Activated CD4-positive, alpha-beta memory T cell treated with anti-CD3 and anti-CD28 coated beads, Interleukin-2, amount 10 ng/mL, durations not matched to agents 7 days and 5 days (primary cell): ENCODE data around the gene ATRN. TPM values are rescaled to one million over a fixed set of nuclear protein-coding genes. Genes with fewer than 3 reads are reported as not detected.

Experiments
- CTCF ChIA-PET: fragments of 350-600 bp; sonication (Branson Sonifier 250); formaldehyde crosslinking; loops from one replicate; lab custom pipeline; 2021; ENCODE audit warnings: antibody characterized with exemption, inconsistent platforms; lab: Charles Lee
- POLR2A ChIA-PET: fragments of 350-600 bp; sonication (Branson Sonifier 250); formaldehyde crosslinking; loops from one replicate; lab custom pipeline; 2021; ENCODE audit warnings: antibody characterized with exemption; lab: Charles Lee
- DNase-seq: peaks from one replicate; pipeline ENCODE4 v3.0.0-alpha.2; 2020
- H3K27ac Mint-ChIP-seq: one replicate; pipeline ENCODE4 v1.8.0; 2021; ENCODE audit warnings: mild to moderate bottlenecking, mixed read lengths
- H3K27me3 Mint-ChIP-seq: one replicate; pipeline ENCODE4 v1.8.0; 2021; ENCODE audit warnings: mixed read lengths
- H3K36me3 Mint-ChIP-seq: one replicate; pipeline ENCODE4 v1.8.0; 2021; ENCODE audit warnings: low read depth, mixed read lengths
- H3K4me1 Mint-ChIP-seq: one replicate; pipeline ENCODE4 v1.8.0; 2021; ENCODE audit warnings: mixed read lengths
- H3K4me3 Mint-ChIP-seq: one replicate; pipeline ENCODE4 v1.8.0; 2021; ENCODE audit warnings: mild to moderate bottlenecking, mixed read lengths
- H3K9me3 Mint-ChIP-seq: one replicate; pipeline ENCODE4 v1.8.0; 2021; ENCODE audit warnings: mixed read lengths
- total RNA-seq, 2 experiments: library from RNA; stranded (reverse); gene quantifications; one replicate each; pipeline ENCODE4 v1.2.3, GENCODE V29; 2021

ATRN gene
- total RNA-seq, 2 experiments from 2014 or later, result 7.8 to 8.1 TPM

DNA sequence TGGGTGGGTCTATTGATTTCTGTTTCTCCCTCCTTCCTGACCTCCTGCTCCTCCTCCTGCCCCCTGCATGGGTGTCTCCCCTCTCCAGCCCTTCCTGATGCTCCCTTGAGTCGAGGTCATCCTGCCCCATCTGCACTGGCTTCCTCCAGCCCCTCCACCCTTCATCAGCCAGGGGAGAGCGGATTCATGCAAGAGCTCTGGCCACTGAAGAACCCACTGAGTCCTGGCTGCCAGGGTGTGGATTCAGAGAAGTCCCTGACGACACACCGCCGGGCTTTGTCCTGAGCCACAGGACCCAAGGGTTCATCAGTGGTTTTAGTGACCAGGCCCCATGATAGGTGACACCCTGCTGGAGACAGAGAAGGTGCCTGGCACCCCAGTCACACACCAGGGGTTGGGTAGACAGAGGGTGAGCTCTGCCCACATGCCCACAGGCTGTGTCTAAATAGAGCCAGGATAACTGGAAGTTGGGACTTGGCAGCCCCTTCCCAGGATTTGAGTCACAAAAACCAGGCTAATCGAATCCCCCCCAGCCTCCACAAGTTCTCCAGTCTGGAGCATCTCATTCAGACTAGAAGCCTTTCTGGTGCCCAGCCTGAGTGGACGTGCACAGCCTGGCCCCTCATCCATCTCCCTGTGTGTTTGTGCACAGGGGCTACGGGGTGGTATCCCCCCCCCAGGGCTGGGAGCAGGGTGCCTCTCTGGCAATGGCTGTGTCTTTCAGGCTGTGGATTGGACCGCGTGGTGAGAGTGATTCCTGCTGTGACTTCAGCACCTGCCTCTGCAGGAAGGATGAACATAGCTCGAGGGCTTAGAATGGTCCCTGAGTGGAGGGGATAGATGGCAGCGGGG, 191.2 kb downstream of the ATRN start:
- ChIA-PET POLR2A (no interaction called here), CTCF (interaction anchor here (1.8 kb wide), 1 partner anchor 15 kb away, joined by 3 read pairs; no protein-coding TSS in a partner anchor)
- Mint-ChIP-seq H3K27me3 (peaks cover 67% of the 10 kb centered on the region), H3K4me1 (peaks cover 53% of the 10 kb centered on the region), H3K9me3 (no peaks in the 10 kb centered on the region), H3K27ac (no peak overlapping the region), H3K36me3 (no peaks in the 10 kb centered on the region), H3K4me3 (no peak overlapping the region)
- DNase-seq, result no peak

DNA sequence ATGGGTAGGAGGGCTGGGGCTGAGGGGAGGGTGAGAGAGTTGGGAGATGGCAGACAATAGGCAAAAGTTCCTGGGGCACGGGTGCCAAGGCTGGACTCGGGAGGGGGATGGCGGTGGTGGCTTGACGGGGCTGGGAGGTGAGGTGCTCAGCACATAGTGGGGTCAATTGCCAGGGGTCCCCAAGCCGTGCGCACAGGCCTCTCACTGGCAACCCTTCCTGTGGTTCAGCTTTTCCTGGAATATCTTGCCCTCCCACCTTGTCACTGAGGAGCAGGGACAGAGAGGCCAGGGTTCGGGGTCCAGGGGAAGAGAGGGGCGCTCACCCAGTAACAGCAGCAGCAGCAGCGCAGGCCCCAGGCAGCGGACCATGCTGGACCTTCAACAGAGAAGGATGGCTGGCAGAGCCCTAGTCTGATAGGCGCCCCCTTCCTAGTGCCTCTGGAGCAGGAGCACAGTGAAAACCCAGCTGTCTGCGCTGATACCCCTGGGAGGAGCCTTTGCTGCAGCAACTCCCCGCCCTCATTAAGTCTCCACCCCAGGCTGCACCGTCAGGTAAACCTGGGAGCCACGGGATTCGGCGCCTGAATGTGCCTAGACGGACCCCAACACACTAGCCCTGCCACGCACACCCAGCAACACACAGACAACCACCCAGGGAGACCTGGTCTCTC, 192.3 kb downstream of the ATRN start, which contains the start of gene GFRA4:
GFRA4 (minus strand) TSS at position 369 of the 671 bp plus-strand sequence; CDS start at position 369, 0 bp downstream.
- Mint-ChIP-seq H3K9me3 (no peaks in the 10 kb centered on the region), H3K4me1 (peaks cover 58% of the 10 kb centered on the region), H3K27ac (no peak within 1 kb of the TSS), H3K4me3 (no peak within 1 kb of the TSS), H3K36me3 (no peaks in the 10 kb centered on the region), H3K27me3 (peaks cover 71% of the 10 kb centered on the region)
- POLR2A ChIA-PET, result no interaction called here
- no peak for DNase-seq
- CTCF ChIA-PET, result interaction anchor here (4.3 kb wide), 1 partner anchor 14 kb away, joined by 22 read pairs; no protein-coding TSS in a partner anchor

DNA sequence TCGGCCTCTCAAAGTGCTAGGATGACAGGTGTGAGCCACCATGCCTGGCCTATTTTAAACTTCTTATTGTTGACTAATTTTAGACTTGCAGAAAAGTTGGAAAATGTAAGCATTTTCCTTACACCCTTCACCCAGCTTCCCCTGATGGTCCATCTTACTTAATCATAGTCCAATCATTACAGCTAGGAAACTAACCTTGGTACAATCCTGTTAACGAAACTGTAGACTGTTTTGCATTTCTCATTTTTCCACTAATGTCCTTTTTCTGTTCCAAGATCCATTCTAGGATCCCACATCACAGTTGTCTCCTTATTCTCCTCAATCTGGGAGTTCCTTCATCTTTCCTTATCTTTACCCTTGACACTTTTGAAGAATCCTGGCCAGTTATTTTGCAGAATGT, 193.0 kb downstream of the ATRN start:
- Mint-ChIP-seq H3K36me3 (no peaks in the 10 kb centered on the region), H3K4me3 (no peak overlapping the region), H3K27me3 (peaks cover 72% of the 10 kb centered on the region), H3K9me3 (no peaks in the 10 kb centered on the region), H3K4me1 (peaks cover 52% of the 10 kb centered on the region), H3K27ac (no peak overlapping the region)
- CTCF ChIA-PET, result interaction anchor here (4.3 kb wide), 1 partner anchor 13 kb away, joined by 22 read pairs; no protein-coding TSS in a partner anchor
- DNase-seq, result no peak
- POLR2A ChIA-PET, result no interaction called here

DNA sequence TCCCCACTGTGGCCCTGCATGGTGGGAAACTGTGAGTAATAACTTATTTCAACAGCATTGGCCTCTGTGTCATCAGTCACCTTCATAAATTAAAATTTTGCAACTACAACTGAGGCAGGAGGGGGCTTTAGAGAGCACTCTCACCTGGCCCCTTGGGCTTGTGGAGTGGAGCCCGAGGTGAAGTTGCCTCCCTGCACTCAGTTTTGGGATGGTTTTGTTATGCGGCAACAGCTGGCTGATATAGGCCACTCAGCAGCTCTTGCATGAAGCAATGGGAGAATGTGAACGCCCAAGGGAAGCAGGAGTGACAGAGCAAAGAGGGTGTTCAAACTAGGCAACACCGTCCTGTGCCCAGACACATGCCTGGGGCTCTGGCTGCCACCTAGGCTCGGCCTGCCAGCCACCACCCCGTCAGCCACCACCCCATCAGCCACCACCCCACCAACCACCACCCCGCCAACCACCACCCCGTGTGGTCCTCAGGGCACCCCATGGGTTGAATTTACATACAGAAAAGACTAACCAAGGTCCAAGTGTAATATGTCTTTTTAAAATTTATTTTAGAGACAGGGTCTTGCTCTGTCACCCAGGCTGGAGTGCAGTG, 196.7 kb downstream of the ATRN start:
- Mint-ChIP-seq H3K4me1 (peaks cover 39% of the 10 kb centered on the region), H3K4me3 (no peak overlapping the region), H3K9me3 (no peaks in the 10 kb centered on the region), H3K27me3 (peaks cover 75% of the 10 kb centered on the region), H3K27ac (no peak overlapping the region), H3K36me3 (no peaks in the 10 kb centered on the region)
- POLR2A ChIA-PET, result interaction anchor here (1.6 kb wide), 1 partner anchor 9 kb away, joined by 4 read pairs; no protein-coding TSS in a partner anchor
- CTCF ChIA-PET, result interaction anchor here (1.7 kb wide), 1 partner anchor 9 kb away, joined by 10 read pairs; no protein-coding TSS in a partner anchor
- DNase-seq, result no peak

DNA sequence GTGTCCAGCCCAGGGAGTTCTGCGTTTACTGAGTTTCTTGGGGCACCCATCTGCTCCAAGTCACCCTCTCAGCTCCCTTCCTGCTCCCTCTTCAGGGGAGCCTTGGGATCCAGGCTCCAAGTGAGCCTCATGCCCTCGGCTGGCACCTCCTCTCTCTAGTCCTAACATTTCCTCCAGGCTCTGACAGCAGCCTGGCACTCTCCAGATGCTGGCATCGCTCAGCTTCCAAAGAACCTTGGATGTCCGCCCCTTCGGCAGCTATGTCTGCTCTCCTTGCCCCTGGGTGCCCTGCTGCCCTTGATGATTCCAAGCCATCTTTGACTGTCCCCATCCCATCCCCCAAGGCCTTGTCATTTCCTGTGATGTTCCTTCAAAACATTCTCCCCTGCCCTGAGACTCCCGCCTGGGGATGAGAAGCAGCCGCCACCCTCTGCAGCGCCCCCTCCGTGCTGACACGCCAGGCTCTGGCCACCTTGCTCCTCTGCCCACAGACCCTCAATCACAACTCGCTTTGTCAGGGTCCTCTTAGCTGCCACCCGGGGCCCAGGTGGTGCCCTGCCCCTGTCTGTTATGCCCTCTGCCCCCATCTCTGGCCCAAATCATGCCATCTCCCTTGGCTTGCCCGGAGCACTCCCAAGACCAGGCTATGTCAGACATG, 199.0 kb downstream of the ATRN start:
- Mint-ChIP-seq H3K27ac (no peak overlapping the region), H3K4me3 (no peak overlapping the region), H3K4me1 (peaks cover 34% of the 10 kb centered on the region), H3K27me3 (peaks cover 66% of the 10 kb centered on the region), H3K9me3 (no peaks in the 10 kb centered on the region), H3K36me3 (no peaks in the 10 kb centered on the region)
- POLR2A ChIA-PET, result no interaction called here
- CTCF ChIA-PET, result no interaction called here
- DNase-seq, result no peak

DNA sequence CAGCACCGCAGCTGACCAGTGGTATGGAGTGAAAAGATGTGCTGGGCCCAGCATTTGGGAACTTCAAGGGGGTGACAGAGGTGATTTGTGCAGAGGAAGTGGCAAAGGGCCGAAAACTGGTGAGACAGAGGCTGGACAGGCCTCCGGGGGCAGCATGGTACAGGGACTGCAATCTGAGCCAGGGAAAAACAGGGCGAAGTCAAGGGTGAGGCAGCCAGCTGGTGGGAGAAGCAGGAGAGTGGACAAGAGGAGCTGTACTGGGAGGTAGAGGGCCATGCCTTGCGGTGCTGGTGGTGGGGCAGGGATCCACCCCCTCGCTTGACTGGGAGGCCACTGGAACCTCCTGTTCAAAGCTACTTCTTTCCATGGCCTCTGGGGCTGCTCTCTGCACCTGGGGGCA, 199.7 kb downstream of the ATRN start:
- H3K36me3 Mint-ChIP-seq, result no peaks in the 10 kb centered on the region
- POLR2A ChIA-PET, result no interaction called here
- no peak overlapping the region for H3K27ac Mint-ChIP-seq
- no peaks in the 10 kb centered on the region for H3K9me3 Mint-ChIP-seq
- peaks cover 27% of the 10 kb centered on the region for H3K4me1 Mint-ChIP-seq
- peaks cover 70% of the 10 kb centered on the region for H3K27me3 Mint-ChIP-seq
- CTCF ChIA-PET, result no interaction called here
- no peak for DNase-seq
- H3K4me3 Mint-ChIP-seq, result no peak overlapping the region

DNA sequence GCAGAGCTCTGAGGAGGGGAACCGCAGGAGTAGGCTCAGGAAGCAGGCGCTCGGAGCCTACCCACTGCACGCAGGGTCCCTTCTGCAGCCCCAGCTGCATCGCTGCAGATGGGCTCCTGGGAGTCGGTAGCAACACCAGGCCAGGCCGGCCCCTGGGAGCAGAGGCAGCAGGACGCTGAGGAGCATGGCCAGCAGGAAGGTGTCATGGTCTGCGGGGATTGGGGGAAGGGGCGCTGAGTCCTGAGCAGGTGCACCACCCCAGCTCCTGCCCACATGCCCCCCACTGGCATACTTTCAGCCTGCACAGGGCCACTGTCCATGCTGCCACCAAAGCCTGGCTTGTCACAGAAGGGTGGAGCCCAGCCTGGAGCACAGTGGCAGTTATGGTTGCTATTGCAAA, 200.1 kb downstream of the ATRN start:
- DNase-seq, result no peak
- Mint-ChIP-seq H3K27ac (no peak overlapping the region), H3K27me3 (peaks cover 72% of the 10 kb centered on the region), H3K4me1 (peaks cover 23% of the 10 kb centered on the region), H3K36me3 (no peaks in the 10 kb centered on the region), H3K9me3 (no peaks in the 10 kb centered on the region), H3K4me3 (no peak overlapping the region)
- POLR2A ChIA-PET, result no interaction called here
- CTCF ChIA-PET, result no interaction called here

DNA sequence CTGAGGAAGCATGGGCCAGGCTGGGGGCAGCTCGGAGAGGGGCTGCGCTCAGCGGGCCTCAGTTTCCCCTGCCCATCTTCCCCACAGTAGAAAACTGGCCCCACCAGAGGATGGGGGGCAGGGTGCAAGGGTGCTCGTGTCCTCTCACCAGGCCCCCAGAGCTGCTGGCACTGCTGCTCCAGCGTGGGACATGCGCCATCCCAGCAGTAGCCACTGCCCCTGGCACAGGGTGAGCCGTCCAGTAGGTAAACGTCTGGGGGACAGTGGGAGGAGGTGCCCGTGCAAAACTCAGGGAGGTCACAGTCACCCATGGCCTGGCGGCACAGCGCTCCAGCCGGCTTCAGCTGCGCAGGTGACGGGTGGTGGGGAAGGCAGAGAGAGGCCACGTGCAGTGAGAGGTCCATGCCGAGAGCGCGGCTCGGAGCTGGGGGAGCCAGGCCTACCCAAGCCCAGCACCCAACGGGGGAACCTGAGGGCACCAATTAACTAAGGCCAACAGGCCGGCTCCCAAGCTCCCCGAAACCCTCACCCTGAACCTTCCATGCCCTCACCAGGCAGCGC, 201.2 kb downstream of the ATRN start:
- H3K4me1 Mint-ChIP-seq, result peaks cover 15% of the 10 kb centered on the region
- POLR2A ChIA-PET, result no interaction called here
- H3K36me3 Mint-ChIP-seq, result no peaks in the 10 kb centered on the region
- H3K27ac Mint-ChIP-seq, result no peak overlapping the region
- H3K27me3 Mint-ChIP-seq, result peaks cover 73% of the 10 kb centered on the region
- no peak for DNase-seq
- CTCF ChIA-PET, result no interaction called here
- H3K9me3 Mint-ChIP-seq, result no peaks in the 10 kb centered on the region
- no peak overlapping the region for H3K4me3 Mint-ChIP-seq

DNA sequence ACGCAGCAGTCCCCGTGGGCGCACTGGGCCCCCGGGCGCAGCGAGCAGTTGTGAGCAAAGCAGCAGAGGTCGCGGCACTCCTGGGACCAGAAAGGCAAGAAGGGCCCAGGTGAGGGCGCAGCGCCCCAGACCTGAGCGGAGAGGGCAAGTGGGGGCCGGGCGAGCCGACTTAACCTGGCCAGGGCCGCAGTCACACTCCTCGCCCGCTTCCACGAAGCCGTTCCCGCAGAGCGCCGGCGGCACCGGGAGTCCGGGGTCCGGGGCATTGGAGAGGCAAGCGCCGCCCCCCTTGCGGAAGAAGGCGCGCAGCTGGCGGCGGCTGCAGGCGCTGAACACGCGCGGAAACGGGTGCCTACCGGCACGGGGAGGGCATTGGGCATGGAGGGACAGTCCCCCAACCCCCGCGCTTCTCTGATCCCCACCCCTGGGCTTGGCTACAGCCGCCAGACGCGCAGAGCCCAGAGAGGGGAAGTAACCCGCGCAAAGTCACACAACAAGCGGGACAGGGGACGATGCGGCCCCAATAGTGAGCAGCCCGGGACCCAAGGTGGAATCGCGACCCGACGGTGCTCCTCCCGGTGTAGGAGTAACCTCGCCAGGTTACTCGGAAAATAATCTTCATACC, 201.8 kb downstream of the ATRN start:
- CTCF ChIA-PET, result no interaction called here
- Mint-ChIP-seq H3K4me1 (peaks cover 9% of the 10 kb centered on the region), H3K9me3 (no peaks in the 10 kb centered on the region), H3K27ac (no peak overlapping the region), H3K4me3 (no peak overlapping the region), H3K27me3 (peaks cover 70% of the 10 kb centered on the region), H3K36me3 (no peaks in the 10 kb centered on the region)
- POLR2A ChIA-PET, result no interaction called here
- DNase-seq, result no peak

DNA sequence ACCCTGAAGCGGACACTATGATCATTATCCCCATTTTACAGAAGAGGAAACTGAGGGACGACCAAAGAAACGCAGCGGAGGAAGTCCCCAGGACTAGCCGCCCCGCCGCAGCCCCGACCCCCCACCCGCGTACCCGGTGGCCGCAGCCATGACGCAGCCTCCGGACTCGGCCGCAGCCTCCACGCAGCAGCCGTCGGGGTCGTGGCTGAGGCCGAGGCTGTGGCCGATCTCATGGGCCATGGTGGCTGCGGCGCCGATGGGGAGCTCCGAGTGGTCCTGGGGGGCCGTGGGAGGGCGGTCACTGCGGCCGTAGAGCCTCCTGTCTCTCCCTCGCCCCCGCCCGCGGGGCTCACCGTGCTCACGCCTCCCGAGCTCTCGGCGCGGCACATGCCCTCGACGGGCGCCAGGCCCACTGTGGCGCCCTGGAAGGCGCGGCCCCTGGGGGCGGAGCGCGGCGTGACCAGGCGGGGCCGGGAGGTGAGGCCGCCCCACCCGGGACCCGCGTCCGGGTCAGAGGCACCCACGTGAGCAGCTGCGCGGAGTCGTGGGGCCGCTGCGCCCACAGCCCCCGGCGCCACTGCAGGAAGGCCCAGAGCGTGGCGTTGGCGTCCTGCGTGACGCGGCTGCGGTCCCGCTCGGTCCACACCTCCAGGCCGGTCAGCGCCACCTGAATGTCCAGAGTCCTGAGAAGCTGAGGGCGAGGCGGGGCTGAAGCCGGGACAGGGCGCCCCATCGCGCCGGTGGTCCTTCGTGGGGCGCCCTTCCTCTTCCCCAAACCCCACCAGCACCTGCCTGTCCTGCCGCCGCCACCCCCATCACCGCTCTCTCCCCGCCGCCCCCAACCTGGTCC, 202.6 kb downstream of the ATRN start:
- CTCF ChIA-PET, result interaction anchor here (1.1 to 1.4 kb wide), 2 partner anchors 7 to 15 kb away, joined by 3 to 4 read pairs; no protein-coding TSS in a partner anchor
- H3K27me3 Mint-ChIP-seq, result peaks cover 72% of the 10 kb centered on the region

DNA sequence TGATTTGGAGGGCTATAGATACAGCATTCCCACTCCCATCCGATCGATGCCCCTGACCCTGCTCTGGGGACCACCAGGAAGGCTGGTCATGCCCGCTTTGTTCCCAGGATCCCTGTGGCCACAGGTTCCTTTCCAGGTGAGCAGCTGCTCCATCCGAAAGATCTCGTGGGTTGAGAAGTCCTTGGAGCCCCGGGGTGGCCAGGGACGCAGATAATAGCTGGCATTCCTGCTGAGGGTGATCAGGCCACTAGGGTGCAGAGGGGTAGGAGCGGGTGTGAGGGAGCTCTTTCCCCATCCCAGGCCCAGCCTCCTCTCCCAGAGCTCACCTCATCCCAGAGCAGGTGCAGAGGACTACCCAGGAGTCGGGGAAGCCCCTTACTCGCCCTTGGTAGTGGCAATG, 203.6 kb downstream of the ATRN start:
- Mint-ChIP-seq H3K27me3 (peaks cover 73% of the 10 kb centered on the region), H3K36me3 (no peaks in the 10 kb centered on the region), H3K4me3 (no peak overlapping the region), H3K4me1 (peaks cover 9% of the 10 kb centered on the region), H3K27ac (no peak overlapping the region), H3K9me3 (no peaks in the 10 kb centered on the region)
- ChIA-PET CTCF (interaction anchor here (1.1 to 1.4 kb wide), 2 partner anchors 8 to 16 kb away, joined by 3 to 4 read pairs; no protein-coding TSS in a partner anchor), POLR2A (no interaction called here)
- no peak for DNase-seq

More for the DNA sequence above, 202.6 kb downstream of the ATRN start:
- Mint-ChIP-seq H3K9me3 (no peaks in the 10 kb centered on the region), H3K36me3 (no peaks in the 10 kb centered on the region), H3K27ac (no peak overlapping the region), H3K4me1 (peaks cover 9% of the 10 kb centered on the region), H3K4me3 (no peak overlapping the region)
- POLR2A ChIA-PET, result no interaction called here
- no peak for DNase-seq
